ENCODE measurements around the gene ZNF544. TPM values are rescaled to one million over a fixed set of nuclear protein-coding genes. Genes with fewer than 3 reads are reported as not detected.
A peak's percentile ranks its signal among the peaks of the same experiment; 100 is the strongest.

Gene ZNF544
- total RNA-seq (2021; fragmentation: NEBNext Ultra II Directional; extraction: Animal tissue kit (Norgen Biotek cat#: 25700)) (54.5 and 60.8 TPM in 2 replicates), polyA plus RNA-seq (2011; rRNA removed) (47.9 and 48.8 TPM in 2 replicates), polyA minus RNA-seq (2011; rRNA and poly(A)+ RNA removed) (106 and 107 TPM in 2 replicates)
- polyA plus RNA-seq (2011; cell fraction: cytosol; rRNA removed): 61.3 TPM
- 68.7 TPM for polyA plus RNA-seq (2011; cell fraction: nucleus; rRNA removed)
- 50.6 to 67.0 TPM (median 60.0 TPM) in 4 replicates for polyA plus RNA-seq (2012, experiment 1 of 2)
- 14.2 TPM for polyA plus RNA-seq (2012, experiment 2 of 2)
- polyA plus RNA-seq (2013, experiment 1 of 2): 35.8 TPM
- polyA plus RNA-seq (2013, experiment 2 of 2): 33.3 TPM
- polyA minus RNA-seq (2011; cell fraction: cytosol; rRNA and poly(A)+ RNA removed): 45.9 TPM
- 135 TPM for polyA minus RNA-seq (2011; cell fraction: nucleus; rRNA and poly(A)+ RNA removed)
- long read RNA-seq, experiment 1, partial matches to known transcripts: 17 of 29 reads
- long read RNA-seq, experiment 1, other reads (novel, unspliced or antisense): 6 of 29 reads
- long read RNA-seq, experiment 2, transcript ZNF544-213 (7 exons, 3,587 nt): major isoform, 5 of 21 reads
- long read RNA-seq, experiment 2, partial matches to known transcripts: 1 of 21 reads
- long read RNA-seq, experiment 2, other reads (novel, unspliced or antisense): 15 of 21 reads

GRCh38 chr19:58228585-58229254 is at the start of gene ZNF544:
Gene ZNF544, plus strand, starts transcription at chr19:58228914. Its CDS starts 15,110 bp downstream, at chr19:58244024.
- Histone ChIP-seq H3K23me2 (ENCODE audit: low read depth, low read length) (peaks cover 10% of the 10 kb centered on the region), H3K79me1 (ENCODE audit: low read depth, low read length) (peaks cover 10% of the 10 kb centered on the region), H3K4me3 (ENCODE audit: extremely low read depth in 1 of 4, insufficient read depth in 2 of 4, low read depth in 3 of 4, low read length in 4 of 4) (peak within 1 kb of the TSS; percentile 81 to 96 (median 90)), H3K4ac (replicated peaks; ENCODE audit: insufficient read length, low read depth, low read length) (peak within 1 kb of the TSS; percentile 94), H3K18ac (ENCODE audit: extremely low read depth, low read length) (peak within 1 kb of the TSS; percentile 95), H3K56ac (replicated peaks; ENCODE audit: insufficient read length, low read depth, low read length) (peak within 1 kb of the TSS; percentile 95), H3K27ac (ENCODE audit: low read depth, low read length) (peak within 1 kb of the TSS; percentile 97), H2AFZ (ENCODE audit: low read length) (peak within 1 kb of the TSS; percentile 64), H3K27me3 (replicated peaks in 1 of 4; ENCODE audit: control insufficient read depth in 3 of 4, extremely low read depth in 1 of 4, insufficient read depth in 3 of 4, low read length in 3 of 4) (no peaks in the 10 kb centered on the region), H3K14ac (ENCODE audit: insufficient read length) (no peak within 1 kb of the TSS), H4K20me1 (replicated peaks in 1 of 2; ENCODE audit: control insufficient read depth in 1 of 2, insufficient read depth in 2 of 2, low read length in 2 of 2) (peaks cover 3 to 14% of the 10 kb centered on the region in 2 experiments), H3K36me3 (ENCODE audit: control insufficient read depth in 2 of 4, insufficient read depth in 4 of 4, low read length in 3 of 4) (peaks cover 24 to 38% (median 33%) of the 10 kb centered on the region in 4 experiments), H2BK12ac (ENCODE audit: low read depth, low read length) (no peak within 1 kb of the TSS), H3K4me2 (ENCODE audit: insufficient read depth in 1 of 2, low read depth in 2 of 2, low read length in 2 of 2) (peak within 1 kb of the TSS; percentile 89 to 92), H2BK20ac (ENCODE audit: low read length) (no peak within 1 kb of the TSS), H3K79me2 (ENCODE audit: control insufficient read depth in 1 of 2, insufficient read depth in 2 of 2, low read length in 2 of 2) (peaks cover 12 to 40% of the 10 kb centered on the region in 2 experiments; a peak in 3 of 4 replicates), H4K5ac (ENCODE audit: insufficient read length, low read depth, low read length) (peak within 1 kb of the TSS; percentile 99), H4K8ac (ENCODE audit: extremely low read depth, insufficient read depth, low read length) (peak within 1 kb of the TSS; percentile 100), H3K9me3 (ENCODE audit: insufficient read depth in 2 of 2, low read depth in 1 of 2, low read length in 1 of 2) (no peaks in the 10 kb centered on the region; a peak in 1 of 4 replicates), H2BK15ac (ENCODE audit: low read length) (peak within 1 kb of the TSS; percentile 77; the same call in 1 of the 2 replicates), H2BK5ac (ENCODE audit: low read depth, low read length) (peak within 1 kb of the TSS; percentile 93), H3K4me1 (replicated peaks in 1 of 4; ENCODE audit: control insufficient read depth in 3 of 4, insufficient read depth in 4 of 4, low read length in 3 of 4) (peaks cover 3 to 14% (median 5%) of the 10 kb centered on the region in 4 experiments), H4K91ac (replicated peaks; ENCODE audit: insufficient read length, low read length) (peak within 1 kb of the TSS; percentile 73), H3K23ac (ENCODE audit: insufficient read length) (no peak within 1 kb of the TSS), H3K9ac (replicated peaks in 1 of 4; ENCODE audit: extremely low read depth in 1 of 4, low read depth in 3 of 4, low read length in 3 of 4) (peak within 1 kb of the TSS; percentile 84 to 97 (median 95)), H2BK120ac (replicated peaks; ENCODE audit: low read depth, low read length) (peak within 1 kb of the TSS; percentile 54), H2AK5ac (ENCODE audit: low read depth, low read length) (peak within 1 kb of the TSS; percentile 98)
- peak in 1 of 2 experiments; percentile 88 for DNase-seq (ENCODE audit: low read depth in 1 of 2, low spot score in 2 of 2)
- CTCF ChIA-PET (ENCODE audit: partially characterized antibody): interaction anchor here (0.6 to 2.7 kb wide), 12 partner anchors 9 to 144 kb away, joined by 3 to 12 read pairs (median 4); no protein-coding TSS in a partner anchor
- WGBS, 2 experiments (ENCODE audit: extremely low coverage in 1 of 2, insufficient coverage in 1 of 2, insufficient read length in 1 of 2, insufficient replicate concordance in 2 of 2, low coverage in 1 of 2, low lambda C conversion rate in 2 of 2, missing lambda C conversion rate in 1 of 2): 1% methylated on average over 58 of the region's 62 CpGs; no CpG with 5 or more reads in 1 of the 2 experiments
- no peak for FAIRE-seq
- POLR2A ChIA-PET (ENCODE audit: partially characterized antibody): interaction anchor here (0.5 to 4.1 kb wide), 59 partner anchors 8 to 549 kb away, joined by 3 to 52 read pairs (median 5); partner anchors contain the start of genes ZNF274, ZNF497, ZNF606 and ZNF8
- TF ChIP-seq JUND (IDR thresholded peaks at IDR 0.05; ENCODE audit: low read length) (no peak), TCF12 (IDR thresholded peaks at IDR 0.05; ENCODE audit: low read depth, low read length) (no peak), SUZ12 (IDR thresholded peaks at IDR 0.05; ENCODE audit: low read length) (no peak), CREB1 (IDR thresholded peaks at IDR 0.05) (no peak), RAD21 (IDR thresholded peaks at IDR 0.05 in 1 of 2, conservative IDR thresholded peaks at IDR 0.05 in 1 of 2; ENCODE audit: low read depth in 2 of 2, low read length in 2 of 2) (no peak)
- TF ChIP-seq, protein P1, sequence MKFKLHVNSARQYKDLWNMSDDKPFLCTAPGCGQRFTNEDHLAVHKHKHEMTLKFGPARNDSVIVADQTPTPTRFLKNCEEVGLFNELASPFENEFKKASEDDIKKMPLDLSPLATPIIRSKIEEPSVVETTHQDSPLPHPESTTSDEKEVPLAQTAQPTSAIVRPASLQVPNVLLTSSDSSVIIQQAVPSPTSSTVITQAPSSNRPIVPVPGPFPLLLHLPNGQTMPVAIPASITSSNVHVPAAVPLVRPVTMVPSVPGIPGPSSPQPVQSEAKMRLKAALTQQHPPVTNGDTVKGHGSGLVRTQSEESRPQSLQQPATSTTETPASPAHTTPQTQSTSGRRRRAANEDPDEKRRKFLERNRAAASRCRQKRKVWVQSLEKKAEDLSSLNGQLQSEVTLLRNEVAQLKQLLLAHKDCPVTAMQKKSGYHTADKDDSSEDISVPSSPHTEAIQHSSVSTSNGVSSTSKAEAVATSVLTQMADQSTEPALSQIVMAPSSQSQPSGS (IDR thresholded peaks at IDR 0.05; ENCODE audit: low read length): no peak

Measured in H1 (cell line).